CD4-positive, alpha-beta T cell treated with Interleukin-4 for 1 hour (primary cell): ENCODE data around the gene DSC2.
"Not testable (repeated sequence)": the region's sequence is repeated elsewhere in the genome, so short reads cannot be mapped to it uniquely, and the experiment has no call there.

ENCODE experiments used
- DNase-seq, 2 donors: peaks; one replicate each; pipeline ENCODE4 v3.0.0-alpha.2; 2020 to 2022

The DSC2 gene

GRCh38 chr18:31102025-31102684 lies at the start of gene DSC2:
DSC2 (minus strand) TSS chr18:31102421; CDS start chr18:31101971, 450 bp downstream.
- no peak for DNase-seq

DNA sequence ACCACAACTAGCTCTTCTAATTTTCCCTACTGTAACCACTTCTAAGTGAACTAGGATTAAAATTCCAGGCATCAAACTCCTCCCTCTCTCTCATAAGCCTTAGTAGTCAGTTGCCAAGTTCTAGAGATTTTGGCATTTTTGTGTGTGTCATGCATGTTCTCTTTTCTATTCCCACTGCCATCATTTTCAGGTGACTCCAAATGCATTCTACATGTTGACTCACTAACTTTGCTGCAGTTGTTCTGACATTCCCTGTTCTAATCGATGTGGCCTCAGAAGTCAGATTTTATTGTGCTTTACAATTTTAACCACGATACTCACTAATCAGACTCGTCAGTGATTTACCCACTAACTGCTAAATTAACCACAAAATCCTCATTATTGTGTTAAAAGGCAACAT lies 47.1 kb upstream of the DSC2 start:
- DNase-seq = no peak

- DNase-seq = no peak
Measured at GRCh38 chr18:31148600-31148999, 46.4 kb upstream of the DSC2 start.

DNA sequence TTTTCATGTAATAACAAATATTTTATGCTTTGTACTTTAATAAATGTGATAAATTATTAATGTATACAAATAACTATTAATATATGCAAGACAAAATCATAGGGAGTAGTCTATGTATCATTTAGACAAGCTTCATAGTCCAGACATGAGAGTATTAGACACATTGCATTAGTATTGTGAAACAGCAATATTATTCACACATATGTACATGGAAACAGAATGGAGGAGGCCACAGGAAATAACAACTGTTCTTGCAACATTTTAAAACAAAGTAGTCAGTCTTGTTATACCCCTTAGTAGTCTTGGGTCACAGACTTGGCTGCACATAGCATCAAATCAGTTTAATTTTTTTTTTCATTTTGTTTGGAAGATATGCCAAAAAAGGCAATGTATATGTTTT lies 44.6 kb upstream of the DSC2 start:
- DNase-seq = no peak

GRCh38 chr18:31143025-31143424 lies 40.8 kb upstream of the DSC2 start:
- DNase-seq = no peak

- DNase-seq = no peak
Measured at GRCh38 chr18:31138709-31139108, 36.5 kb upstream of the DSC2 start.

GRCh38 chr18:31134988-31135529 lies 32.8 kb upstream of the DSC2 start:
- no peak for DNase-seq

GRCh38 chr18:31129398-31130115 lies 27.3 kb upstream of the DSC2 start:
- no peak for DNase-seq

- no peak for DNase-seq
Measured at GRCh38 chr18:31125878-31126277, 23.7 kb upstream of the DSC2 start.

- DNase-seq = not testable (repeated sequence)
Measured at GRCh38 chr18:31123125-31123524, 20.9 kb upstream of the DSC2 start.

DNA sequence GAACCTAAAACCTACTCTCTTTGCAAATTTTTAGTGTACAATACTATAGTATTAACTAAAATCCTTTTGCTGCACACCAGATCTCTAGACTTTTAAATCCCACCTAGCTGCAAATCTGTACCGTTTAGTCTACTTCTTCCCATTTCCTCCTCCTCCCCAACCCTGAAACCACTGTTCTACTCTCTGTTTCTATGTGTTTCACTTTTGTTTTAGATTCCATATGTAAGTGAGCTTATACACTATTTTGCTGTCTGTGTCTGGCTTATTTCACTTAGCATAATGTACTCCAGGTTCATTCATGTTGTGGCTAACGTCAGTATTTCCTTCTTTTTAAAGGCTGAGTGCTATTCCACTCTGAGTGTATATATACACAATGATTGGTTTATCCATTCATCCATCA lies 18.4 kb upstream of the DSC2 start:
- no peak for DNase-seq

DNA sequence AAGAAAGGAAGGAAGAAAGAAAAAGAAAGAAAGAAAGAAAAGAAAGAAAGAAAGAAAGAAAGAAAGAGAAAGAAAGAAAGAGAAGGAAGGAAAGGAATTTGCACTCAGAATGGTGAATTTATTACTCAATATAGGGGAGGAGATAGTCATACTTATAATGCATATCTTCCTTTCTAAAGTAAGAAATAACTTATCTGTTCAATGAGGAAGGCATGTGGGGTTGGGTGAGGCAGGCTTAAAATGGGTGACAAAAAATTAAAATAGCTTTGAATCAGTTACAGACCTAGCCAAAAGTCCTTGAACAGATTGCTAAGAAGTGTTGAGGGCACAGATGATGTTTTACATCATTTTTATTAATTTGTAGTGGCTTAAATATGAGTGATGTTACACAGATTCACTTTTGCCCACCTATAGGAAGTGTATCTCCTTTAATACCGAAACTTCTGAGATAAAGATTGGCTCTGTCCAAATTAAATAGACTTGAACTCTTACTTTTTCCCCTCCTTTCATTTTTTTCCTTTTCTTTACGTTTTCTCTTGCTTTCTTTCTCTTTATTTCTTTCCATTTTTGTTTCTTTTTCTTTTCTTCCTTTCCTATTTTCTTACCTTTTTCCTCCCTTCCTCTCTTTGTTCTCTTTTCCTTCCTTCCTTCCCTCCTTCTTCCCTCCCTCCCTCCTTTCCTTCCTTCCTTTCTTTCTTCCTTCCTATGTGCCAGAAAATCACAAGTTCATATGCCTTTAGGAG lies 14.8 kb upstream of the DSC2 start:
- DNase-seq = no peak

DNA sequence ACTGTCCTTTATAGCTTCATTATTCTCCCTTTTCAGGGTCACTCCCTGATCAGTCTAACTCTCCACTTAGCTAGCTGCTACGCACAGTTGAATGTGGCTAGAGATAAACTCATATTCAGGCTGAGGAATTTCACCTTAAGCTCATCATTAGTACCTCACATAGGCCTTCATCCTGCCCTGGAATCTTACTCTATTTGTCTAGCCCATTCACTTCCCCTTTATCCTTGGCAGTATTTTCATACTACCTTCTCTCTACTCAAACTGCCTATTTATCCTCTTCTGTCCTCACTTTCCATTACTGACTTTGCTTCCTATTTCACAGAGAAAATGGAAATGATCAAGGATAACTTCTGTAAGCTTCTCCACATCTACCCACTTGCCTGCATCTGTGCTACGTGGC lies 10.6 kb upstream of the DSC2 start:
- no peak for DNase-seq

- DNase-seq = no peak
Measured at GRCh38 chr18:31105733-31106132, 3.5 kb upstream of the DSC2 start.

DNA sequence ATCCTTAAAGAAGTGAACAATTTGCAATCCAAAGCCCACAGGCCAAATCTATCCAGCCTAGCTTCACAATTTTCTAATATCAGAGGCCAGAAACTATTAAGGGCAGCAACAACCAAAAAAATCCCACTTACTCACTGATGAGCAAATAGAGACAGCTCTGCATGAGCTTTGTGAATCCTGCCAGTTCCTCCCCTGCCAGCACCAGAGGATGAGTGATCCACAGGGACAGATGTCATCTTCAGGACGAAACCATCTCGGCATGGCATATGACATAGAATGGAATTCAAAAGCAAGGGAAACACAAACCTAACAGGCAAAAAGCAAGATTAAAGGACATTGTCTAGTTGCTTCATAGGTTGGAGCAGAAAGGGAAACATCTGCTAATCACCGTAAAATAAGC lies 2.2 kb upstream of the DSC2 start:
- no peak for DNase-seq

DNA sequence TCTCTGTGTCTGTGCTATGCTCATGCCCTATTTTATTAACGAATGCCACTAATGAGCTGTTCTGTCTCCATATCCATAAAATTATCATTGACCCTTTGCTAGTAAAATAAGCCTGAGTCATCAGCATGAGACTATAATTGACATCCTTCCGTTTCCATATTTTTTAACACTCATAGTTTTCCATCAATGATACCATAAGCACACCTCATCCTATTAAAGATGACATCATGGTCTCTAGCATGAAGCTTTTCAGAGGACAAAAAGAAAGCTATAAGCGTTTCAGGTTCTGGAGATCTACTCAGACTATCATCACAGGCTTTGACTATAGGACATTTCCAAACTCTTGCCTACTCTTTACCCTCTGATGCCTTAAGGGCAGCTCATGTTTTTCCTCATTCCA lies 1.2 kb upstream of the DSC2 start:
- DNase-seq = no peak

GRCh38 chr18:31102941-31103340 lies 720 bp upstream of the DSC2 start:
- no peak for DNase-seq

DNA sequence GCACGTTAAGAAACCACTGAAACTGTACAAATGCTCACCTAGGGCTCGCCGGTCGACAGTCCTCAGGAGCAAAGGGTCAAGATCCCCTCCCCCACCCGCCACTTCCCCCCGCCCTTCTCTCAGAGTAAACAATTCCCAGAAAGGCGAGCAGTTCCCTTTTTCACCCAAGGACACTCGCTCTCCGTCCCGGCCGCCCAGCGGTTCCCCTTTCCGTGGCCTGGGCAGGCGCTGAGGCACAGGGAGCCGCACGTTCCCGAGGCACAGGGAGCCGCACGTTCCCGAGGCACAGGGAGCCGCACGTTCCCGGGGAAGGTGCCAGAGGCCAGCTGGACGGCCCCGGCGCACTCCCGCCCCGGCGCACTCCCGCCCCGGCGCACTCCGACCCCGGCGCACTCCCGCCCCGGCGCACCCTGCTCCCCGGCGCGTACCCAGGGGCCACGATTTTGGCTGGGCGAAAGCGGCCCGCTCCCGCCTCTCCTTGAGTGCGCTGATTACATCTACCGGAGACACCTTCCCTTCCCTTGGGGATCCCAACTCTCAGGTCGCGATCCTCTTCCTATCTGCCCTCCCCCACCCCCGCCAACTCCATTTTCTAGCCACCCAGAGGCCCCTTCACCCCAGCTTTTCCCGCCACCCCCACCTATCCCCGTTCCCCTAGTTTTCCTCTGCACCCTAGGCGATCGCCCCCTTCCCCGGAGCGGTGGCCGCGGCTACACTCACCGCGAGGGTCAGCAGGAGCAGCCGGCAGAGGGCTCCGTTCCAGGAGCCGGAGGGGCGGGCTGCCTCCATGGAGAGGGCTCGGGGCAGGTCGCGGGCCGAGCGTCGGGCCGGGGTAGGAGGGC lies 817 bp downstream of the DSC2 start:
- DNase-seq = peak in 1 of 2 donors; percentile 40

DNA sequence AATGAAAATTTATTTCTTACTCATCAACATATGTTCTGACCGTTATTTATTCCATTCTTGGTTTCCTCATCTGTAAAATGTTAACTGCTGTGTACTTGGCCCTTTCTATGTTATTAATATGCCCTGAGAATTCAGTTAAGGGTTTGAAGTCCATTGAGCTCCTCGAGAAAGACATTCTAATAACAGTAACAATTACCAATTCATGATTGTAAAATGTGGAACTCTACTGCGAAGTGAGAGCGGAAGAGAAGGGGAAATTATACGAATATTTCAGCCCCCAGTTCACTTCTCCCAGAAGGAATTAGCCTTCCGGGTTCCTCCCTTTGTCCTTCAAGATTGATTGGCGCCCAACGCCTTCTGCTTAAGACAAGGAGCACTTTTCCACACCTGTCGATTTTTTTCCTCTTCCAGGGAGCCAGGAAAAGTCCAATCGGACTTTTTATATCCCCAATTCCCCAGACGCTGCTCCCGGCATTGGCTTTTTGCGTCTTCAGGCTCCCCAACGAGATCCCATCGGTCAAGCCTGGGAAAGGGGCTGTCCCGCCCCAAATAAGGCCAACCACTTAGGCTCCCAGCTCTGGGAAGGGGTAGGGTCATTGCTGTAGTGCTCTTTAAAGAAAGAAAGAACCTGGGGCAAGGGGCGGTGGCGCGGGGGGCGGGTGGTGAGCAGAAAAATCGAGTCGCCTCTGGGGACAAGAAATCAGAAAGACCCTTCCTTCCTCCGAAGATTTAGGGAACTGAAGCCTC lies 1.6 kb downstream of the DSC2 start:
- DNase-seq = no peak

GRCh38 chr18:31099450-31100230 lies 2.6 kb downstream of the DSC2 start:
- DNase-seq = no peak

GRCh38 chr18:31098878-31099277 lies 3.3 kb downstream of the DSC2 start:
- DNase-seq = no peak
